Fibroblast of skin of left quadriceps (primary cell): ENCODE results near the gene SMIM35.

Experiments
- DNase-seq, 2 experiments: peaks; one replicate each; pipeline ENCODE4 v3.0.0-alpha.2; 2013; ENCODE audit warnings: low read depth in 2 of 2

SMIM35 gene

DNA sequence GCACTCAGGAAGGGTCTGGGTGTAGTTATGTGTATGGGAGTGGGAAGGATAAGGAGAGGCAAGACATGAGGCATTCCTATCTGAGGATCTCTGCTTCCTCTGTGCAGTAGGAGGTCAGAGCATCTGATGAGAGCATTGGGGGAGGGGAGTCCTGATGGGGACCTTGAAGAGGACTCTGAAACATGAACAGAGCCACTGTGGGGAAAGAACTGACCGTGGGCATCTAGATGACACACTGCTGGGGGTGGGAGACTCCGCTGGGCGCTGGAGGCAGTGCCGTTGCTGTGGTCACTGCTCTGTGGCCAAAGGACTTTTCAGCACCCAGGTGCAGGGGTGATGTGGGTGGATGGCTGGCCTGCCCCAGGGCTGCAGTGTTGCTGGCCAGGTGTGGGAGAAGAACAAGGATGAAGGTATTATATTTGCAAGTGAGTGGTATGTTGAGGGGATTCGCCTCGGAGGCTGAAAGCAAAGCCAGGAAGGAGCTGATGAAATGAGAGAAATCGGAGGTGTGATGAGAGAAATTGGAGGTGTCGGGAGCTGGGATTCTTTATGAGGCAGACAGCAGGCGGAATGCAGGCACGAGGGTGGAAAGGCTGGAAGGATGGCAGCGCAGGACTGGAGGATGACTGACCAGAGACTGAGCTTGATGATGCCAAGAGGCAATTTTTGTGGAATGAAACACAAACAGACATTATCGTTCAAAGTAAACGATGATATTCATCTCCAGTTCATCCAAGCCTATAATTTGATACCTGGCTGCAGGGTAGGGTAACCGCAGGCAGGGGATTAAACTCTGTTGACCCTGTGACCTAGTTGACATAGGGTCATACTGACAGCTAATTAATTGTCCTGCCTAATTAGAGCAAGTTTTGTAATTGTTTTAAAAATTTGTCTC is 29.3 kb downstream of the SMIM35 start:
- no peak for DNase-seq

DNA sequence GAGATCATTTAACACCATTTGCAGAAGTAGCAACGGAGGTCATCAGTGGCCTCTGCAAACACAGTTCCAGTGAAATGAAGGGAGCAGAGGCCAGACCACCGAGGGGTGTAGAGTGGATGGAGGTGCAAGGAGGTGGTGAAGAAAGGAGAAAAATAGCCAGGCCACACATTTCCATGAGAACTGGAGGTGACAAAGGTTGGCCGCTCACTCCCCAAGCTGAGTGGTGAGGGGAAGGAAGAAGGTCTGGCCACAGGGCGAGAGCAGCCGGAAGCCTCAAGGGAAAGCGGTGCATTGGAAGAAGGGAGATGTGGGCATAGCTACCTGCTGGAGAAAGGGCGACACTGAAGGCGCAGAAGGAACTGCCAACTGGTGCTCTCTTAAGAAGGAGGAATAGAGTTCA is 30.0 kb downstream of the SMIM35 start:
- no peak for DNase-seq

DNA sequence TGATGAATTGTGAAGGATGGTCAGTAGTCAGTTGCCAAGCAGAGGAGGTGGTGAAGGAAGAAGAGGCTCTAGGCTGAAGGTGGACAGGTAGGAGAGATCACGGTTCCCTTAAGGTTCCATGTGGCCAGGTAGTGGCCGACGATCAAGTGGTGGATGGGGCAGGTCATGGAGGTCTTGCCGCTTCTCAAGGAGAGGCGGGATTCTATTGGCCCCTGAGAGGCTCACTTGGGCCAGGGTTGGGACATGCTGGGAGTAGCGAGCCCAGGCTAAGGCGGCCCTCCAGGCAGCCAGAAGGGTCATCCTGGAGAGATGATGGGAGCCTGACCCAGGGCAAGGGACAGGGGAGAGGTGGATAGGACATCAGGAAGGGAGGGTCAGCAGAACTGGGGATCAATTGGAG is 30.8 kb downstream of the SMIM35 start:
- DNase-seq = no peak

DNA sequence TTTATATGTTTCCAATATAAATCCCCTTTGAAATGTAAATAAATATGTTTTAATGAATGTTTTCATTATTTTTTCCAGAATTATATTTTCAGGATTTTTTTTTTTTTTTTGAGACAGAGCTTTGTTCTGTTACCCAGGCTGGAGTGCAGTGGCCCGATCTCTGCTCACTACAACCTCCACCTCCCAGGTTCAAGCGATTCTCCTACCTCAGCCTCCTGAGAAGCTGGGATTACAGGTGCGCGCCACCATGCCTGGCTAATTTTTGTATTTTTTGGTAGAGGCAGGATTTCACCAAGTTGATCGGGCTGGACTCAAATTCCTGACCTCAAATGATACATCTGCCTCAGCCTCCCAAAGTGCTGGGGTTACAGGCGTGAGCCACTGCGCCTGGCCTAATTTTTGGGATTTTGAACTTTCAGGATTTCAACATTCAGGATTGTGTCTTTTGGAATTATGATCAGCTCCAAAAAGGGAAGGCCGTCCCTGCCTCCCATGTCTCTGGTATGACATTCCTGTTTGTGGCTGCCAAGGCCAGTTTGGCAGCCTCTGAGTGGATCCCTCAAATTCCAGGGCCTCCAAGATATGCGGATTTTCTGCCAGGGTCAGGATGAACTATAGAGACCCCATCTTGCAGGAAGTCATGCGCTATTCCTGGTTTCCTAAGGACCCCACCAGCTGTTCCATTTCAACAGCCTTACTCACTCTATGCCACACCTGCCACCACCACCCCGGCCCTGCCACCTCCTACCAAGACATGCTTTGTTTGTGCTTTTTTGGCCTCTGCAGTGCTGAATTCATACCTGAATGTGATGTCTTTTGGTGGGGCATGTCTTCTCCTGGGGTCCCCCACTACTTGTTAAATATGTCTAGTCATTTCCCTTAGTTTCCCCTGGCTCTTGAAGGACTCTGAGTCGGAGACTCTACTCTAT is 31.8 kb downstream of the SMIM35 start:
- no peak for DNase-seq

DNA sequence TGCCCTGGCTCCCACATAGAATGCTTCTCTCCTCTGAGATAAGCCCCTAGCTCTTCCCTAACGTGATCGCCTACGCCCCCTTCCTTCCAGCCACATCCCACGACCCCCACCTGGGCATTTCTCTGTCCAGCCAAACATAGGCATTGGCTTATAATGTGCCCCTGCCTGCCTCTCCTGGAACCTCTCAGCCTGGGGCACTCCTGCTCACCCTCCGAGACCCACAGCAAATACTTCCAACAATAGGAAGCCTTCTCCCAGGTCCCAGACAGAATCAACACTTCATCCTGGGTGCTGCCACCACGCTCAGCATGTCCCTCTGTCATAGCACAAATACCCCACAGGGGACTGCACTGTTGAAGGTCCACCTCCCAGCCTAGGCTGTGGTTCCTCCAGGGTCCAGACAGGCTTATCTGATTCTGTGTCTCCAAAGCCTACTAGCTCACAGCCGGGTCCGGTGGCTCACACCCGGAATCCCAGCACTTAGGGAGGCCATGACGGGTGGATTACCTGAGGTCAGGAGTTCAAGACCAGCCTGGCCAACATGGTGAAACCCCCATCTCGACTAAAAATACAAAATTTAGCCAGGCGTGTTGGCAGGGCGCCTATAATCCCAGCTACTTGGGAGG is 34.1 kb downstream of the SMIM35 start:
- DNase-seq = no peak

DNA sequence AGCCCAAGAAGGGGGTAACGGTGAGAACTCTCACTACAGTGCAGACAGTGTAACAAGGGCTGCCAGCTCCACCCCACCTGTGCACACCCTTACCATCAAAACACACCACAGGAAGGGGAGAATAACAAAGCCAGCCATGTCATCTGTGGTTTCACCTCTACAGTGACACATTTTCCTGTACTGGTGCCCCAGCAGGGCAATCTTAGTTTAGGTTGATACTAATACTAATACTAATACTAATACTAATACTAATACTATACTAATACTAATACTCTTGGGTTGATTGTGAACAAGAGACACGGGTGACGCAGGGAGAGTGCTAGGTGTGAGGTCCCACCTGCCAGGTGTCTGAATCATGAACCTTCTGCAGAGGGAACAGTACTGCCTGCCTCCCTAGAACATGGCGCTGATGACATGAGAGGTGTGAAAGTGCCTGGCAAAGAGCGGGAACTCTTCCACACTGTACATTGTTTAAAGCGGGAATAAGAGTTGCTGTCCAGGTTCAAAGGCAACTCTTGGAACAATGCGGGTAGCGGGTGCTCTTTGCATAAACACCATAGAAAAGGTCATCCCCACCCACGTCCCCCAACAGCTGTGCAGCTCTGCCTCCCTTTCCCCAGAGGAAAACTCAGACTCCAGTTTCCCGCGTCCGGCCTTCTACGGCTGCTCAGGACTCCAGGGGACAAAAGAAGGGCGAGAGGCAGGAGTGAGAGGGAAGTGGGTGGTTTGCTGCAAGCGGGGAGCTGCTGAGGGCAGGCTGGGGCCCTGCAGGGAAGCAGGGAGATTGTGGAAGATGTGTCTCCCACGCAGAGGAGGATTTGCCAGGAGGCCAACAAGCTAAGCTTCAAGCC is 34.9 kb downstream of the SMIM35 start:
- no peak for DNase-seq

DNA sequence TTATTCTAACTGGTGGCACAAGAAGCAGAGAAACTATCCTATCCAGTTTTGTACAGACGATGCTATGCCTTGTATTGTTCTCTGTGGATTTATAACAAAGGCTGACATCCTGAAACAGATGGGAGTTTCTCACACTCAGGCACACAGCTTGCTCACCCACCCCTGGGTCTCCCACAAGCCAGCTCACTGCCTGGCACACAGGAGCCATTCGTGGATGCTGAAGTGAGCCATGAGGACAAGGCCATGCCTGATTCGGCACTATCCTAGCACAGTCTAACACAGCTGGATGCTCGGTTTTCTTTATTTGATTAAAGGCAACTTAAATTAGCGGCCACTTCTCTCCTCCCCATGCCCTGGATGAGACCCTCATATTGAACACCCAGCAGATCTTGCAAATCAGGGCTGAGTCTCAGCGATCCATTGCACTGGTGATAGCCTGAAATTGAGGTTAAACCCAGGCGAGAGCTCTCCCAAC is 35.6 kb downstream of the SMIM35 start:
- no peak for DNase-seq

DNA sequence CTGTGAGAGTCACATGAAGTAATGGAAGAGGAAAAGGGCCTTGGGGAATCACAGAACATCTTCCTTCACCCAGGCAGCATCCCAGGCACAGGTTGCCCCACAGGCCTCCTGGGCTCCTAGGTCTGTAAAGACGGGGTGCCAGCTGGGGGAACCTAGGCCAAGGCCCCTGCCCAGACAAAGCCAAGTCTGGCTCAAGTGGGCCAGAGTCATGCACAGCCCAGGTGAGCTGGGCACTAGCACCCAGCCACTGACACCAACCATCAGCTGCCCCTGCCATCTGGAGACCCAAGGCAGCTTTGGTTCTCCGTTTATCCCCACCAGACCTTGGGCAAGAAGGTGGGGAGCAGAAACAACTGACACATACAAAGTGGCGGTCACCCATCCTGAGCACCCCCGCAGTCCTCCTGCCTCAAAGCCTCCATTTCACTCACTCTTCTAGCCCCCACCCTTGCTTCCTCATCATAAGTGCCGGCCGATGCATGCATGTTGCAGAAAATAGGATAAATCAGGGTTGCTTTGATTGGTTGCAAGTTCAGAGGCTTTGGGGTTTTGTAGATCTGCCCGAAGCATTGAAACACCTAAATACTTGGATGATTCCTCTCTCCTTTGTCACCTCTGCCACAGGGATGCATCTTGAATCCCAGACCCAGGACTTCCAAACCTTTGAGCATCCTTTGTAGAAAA is 36.4 kb downstream of the SMIM35 start:
- DNase-seq = no peak

DNA sequence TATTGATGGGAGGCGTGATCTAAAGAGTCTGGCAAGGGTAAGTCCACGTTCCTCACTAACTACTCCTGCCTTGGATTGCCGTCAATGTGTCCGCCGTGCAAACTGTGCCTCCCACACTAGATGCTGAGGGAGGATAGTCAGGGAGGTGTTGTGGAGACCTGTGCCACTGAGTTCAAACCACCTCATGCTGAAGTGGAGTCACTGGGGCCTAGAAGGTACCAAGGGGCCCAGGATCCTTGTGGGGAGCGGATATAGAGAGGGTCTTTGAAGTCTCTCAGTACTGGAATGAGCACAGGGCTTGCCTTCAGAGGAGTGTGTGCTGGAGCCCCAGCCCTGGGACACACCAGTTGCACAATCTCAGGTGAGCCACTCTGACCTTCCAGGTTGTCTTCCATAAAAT is 37.0 kb downstream of the SMIM35 start:
- DNase-seq = no peak

DNA sequence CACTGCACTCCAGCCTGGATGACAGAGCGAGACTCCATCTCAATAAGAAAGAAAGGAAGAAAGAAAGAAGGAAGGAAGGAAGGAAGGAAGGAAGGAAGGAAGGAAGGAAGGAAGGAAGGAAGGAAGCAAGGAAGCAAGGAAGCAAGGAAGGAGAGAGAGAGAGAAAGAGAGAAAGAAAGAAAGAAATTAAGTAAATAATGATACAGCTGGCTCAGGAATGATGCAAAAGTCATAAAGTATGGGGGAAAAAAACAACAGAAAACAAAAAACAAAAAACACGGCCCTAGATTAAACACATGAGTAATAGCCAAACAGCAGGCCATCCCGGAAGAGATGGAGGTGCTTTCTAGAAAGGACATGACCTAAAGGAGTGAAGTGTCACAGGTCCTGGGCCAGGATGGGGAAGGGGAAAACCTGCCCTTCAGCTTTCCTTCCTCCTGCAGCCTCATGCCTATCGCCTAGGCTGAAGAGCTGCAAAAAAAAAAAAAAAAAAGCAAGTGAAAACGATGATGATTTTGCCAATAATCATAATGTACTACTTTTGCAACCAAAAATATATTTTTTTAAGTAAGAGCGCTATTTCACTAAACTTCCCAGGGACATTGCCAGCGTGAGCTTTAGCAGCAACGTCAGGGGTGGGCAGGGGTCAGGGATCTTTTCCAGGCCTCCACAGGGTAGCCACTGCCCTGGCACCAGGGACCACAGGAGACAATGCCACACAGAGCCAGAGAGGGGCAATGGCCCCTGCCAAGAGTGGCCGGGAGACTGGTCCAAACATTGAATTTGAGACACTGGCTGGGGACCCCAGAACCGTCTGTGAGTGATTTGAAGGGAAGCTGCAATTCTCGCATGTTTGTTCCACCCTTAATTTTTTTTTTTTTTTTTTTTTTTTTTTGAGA is 38.0 kb downstream of the SMIM35 start:
- DNase-seq = no peak

DNA sequence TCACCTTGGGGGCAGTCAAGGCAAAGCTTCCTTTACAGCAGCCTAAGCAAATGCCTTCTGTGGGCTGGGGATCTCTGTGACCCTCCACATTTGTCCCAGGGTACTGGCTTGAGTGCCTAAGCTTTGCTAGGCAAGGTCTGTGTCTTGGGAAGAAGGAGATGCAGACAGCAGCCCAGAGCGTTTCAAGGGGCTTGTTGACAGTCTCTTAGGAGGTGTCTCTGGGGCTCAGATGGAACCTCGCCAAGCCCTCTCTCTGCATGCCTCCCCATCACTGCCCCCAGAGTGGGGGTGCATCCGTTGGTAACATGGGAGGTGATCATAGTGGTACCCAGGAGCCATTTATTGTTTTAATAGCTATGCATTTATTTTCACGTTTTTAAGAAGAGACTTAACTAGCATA is 39.0 kb downstream of the SMIM35 start:
- DNase-seq = no peak

DNA sequence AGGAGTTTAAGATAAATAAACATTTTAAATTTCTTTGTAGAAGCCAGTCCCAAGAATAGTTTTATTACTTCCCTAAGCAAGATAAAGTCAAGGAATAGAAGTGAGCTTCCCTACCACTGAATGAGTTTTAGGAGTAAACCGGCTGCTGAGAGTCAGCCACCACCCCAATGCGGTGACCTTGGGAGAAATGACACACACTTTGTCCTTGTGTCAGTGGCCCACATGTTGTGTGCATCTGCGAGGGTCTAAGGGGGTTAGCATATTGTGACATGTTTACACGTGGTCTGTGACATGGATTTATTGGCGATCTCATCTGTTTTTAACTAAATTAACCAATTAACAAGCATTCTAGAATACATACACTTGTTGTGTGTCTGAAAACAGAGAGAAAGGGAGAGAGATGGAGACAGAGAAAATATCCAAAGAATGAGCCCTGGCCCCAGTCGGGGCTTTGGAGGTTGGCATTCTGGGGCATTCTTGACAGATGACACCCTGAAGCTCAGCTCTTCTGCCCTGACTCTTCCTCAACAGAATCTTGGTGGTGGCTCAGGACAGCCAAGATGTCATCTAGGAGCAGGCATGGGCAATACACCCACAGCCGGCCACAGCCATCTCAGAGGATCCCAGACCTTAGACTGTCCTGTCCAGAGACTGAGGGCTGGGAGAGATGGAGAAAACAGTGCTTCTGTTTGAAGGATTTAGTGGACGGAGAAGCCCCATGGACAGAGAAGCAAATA is 39.6 kb downstream of the SMIM35 start:
- no peak for DNase-seq

DNA sequence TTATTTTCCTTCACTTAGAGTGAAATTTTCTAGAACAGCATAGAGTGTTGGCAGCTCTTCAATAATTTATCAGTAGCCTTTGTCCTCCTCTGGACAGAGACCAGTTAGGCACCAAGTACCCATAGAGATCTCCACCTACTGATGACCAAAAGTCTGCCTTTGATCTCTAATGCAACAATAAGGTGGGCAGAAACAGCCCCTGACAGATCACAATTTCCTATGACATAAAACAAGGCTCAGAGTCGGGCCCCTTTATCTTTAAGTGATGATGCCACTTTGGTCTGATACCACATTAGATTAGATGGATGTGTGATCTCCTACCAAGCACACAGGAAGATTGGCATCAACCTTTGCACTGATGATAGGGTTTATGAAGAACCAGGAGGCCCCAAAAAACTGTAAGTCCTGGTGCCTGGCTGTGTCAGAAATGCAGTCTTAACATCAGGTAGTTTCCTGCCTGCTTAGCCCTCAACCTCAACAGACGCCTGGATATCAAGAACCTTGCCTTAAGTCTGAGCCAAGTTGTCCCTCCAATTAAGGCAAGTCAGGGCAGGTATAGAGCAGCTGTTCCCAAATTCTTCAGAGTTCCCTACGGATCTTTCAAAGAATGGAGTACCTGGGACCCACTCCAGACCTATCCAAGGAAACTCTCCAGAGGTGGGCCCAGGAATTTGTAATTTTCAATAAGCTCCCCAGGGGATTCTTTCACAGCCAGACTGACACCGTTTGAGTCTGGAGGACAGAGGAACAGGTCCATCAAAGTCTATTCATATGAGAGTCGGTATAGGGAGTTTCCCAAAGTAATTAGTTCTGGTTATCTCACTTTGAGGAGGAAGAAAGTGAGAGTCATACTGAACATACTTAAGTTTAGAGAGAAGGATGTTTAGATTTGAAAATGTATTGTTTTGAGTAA is 40.5 kb downstream of the SMIM35 start:
- DNase-seq = no peak

DNA sequence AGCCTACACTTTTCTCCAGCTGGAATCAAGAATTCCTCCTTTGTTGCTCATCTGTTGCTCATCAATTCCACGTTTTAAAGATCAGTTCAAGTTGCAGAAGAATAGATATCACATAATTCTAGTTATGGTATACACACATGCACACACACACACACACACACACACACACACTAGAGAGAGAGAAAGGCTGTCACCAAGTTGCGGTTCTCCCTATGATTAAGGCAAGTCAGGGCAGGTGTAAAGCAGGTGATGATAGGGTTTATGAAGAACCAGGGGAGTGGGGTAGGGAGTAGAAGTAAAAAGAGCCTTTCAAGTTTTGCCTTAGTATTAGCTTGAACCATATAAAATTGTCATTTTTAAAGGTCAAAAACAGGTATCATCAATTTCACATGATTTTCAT is 41.6 kb downstream of the SMIM35 start:
- DNase-seq = no peak

DNA sequence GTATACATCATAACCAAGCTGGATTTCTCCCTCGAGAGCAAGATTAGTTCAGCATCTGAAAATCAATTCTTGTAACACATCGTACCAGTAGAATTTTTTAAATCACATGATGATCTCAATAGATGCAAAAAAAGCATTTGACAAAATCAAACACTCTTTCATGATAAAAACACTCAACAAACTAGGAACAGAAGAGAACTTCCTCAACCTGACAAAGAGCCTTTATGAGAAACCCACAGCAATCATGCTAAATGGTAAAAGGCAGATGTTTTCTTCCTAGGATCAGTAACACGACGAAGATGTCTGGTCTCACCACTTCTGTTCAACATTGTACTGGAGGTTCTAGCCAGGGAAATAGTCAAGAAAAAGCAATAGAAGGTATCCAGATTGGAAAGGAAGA is 44.0 kb downstream of the SMIM35 start:
- DNase-seq = no peak

DNA sequence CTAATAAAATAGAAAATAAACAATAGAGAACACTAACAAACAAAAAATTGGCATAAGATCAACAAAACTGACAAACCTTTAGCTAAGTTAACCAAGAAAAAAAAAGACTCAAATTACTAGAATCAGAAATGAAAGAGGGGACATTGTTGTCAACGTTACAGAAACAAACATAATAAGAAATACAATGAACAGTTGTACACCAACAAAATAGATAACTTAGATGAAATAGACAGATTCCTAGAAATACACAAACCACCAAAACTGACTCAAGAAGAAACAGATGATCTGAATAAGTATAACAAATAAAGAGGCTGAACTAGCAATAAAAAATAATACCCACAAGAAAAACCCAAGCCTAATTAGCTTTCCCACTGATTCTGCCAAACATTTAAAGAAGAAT is 44.6 kb downstream of the SMIM35 start:
- DNase-seq = no peak

DNA sequence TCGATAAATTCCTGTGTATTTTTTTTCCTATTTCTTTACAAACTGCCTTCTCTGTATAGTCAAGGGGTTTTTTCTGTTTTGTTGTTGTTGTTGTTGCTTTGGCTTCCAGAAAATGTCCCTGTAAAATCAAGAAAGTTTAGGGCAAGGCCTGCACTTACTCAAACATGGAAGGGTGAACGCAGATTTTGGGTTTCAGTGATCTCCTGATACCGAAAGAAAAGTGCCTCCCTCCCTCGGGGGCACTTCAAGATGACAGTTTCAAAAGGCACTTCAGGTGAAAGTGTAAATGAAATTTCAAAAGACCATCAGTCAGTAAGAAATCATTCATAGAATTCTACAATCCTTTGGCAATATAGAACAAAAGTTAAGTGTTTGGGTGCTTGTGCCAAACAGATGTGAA is 53.3 kb downstream of the SMIM35 start:
- DNase-seq = no peak

DNA sequence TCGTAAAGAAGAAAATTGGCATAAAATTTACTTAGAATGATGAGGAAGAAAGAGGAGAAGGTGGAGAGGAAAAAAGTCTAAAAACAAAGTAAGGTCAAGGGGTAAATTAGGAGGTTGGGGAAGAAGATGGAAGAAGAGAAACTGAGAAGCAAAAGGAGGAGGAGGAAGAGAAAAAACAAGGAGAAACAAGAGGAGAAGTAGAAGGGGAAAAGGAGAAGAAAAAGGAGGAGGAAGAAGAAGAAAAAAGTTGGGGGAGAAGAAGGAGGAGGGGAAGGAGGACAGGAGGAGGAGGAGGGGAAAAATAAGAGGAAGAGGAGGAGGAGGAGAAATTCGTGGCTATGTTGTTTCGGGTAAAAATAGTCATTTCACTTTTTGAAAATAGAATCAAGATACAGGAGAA is 58.1 kb downstream of the SMIM35 start:
- no peak for DNase-seq
